Muscle layer of duodenum (tissue), 2 donors: ENCODE results near the gene GALNT7.
"Not testable (repeated sequence)": the region's sequence is repeated elsewhere in the genome, so short reads cannot be mapped to it uniquely, and the experiment has no call there.

ENCODE experiments used
- H3K27ac ChIP-seq: one replicate; pipeline ENCODE4 v1.7.0; 2013; ENCODE audit warnings: mild to moderate bottlenecking, low read length
- H3K27me3 ChIP-seq: one replicate; pipeline ENCODE4 v1.7.0; 2013; ENCODE audit warnings: low read depth, mild to moderate bottlenecking, control low read depth, low read length
- H3K36me3 ChIP-seq, 2 donors: one replicate each; pipeline ENCODE4 v1.7.0; 2013; ENCODE audit warnings: low read length in 2 of 2, control low read depth in 1 of 2, mild to moderate bottlenecking in 1 of 2; ENCODE audit not compliant: insufficient read depth in 2 of 2, control insufficient read depth in 1 of 2
- H3K4me1 ChIP-seq, 2 donors: one replicate each; pipeline ENCODE4 v1.7.0; 2013; ENCODE audit warnings: low read length in 2 of 2, mild to moderate bottlenecking in 2 of 2, control low read depth in 1 of 2, moderate library complexity in 1 of 2; ENCODE audit not compliant: insufficient read depth in 2 of 2, control insufficient read depth in 1 of 2
- H3K4me3 ChIP-seq, 2 donors: one replicate each; pipeline ENCODE4 v1.7.0; 2013; ENCODE audit warnings: low read length in 2 of 2, low read depth in 1 of 2, mild to moderate bottlenecking in 1 of 2
- H3K9me3 ChIP-seq, 2 donors: one replicate each; pipeline ENCODE4 v1.7.0; 2013; ENCODE audit warnings: low read length in 2 of 2, control low read depth in 1 of 2, mild to moderate bottlenecking in 1 of 2; ENCODE audit not compliant: control insufficient read depth in 1 of 2
- donor health status: healthy.

GALNT7 gene

DNA sequence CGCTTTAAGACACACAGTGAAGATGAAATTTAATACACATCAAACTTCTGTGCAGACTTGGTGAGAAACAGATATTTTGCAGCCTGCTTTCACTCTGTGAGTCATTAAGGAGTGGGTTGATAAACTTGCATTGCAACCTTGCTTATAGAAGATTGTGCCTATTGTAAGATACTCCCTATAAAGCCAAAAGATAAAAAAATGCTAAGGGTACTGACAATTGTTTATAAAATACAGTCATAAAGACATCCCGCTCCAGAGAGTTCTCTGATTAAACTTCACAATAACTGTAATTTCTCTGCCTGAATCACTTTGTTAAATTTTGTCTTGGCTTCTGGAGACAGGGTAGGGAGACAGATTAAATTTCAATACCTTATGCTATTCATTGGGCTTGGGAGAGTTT is 49.1 kb downstream of the GALNT7 start:
- Histone ChIP-seq H3K4me3 (no peak overlapping the region), H3K27me3 (no peaks in the 10 kb centered on the region), H3K27ac (no peak overlapping the region), H3K36me3 (no peaks in the 10 kb centered on the region), H3K9me3 (no peaks in the 10 kb centered on the region), H3K4me1 (no peaks in the 10 kb centered on the region)

DNA sequence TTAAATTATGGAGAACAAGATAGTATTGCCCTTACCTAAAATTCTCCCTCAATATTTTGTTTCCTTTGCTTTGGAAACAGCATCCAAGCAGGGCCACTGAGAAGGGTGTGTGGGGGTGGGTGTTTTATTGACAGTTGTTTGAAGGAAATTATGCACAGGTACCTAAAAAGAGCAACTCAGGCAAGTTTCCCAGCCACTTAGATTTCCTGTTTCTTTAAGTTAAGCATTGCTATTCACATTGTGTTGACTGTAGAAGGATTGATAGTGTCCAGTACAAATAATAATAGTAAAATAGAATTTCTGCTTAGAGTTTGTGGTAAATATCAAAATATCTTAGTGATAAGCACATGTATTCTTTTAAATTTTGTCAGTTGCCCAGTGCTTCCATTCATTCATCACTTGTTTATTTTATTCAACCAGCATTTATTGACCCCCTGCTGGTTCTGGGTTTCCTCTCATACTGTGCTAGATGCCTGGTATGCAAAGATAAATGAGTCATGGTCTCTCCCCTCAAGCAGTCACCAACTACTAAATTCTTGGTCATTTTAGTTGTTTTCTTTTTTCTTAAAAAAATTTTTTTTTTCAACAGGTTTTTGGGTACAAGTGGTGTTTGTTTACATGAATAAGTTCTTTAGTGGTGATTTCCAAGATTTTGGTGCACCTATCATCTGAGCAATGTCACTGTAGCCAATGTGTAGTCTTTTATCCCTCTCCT is 50.0 kb downstream of the GALNT7 start:
- H3K27me3 ChIP-seq, result no peaks in the 10 kb centered on the region
- no peak overlapping the region for H3K27ac ChIP-seq
- H3K4me3 ChIP-seq, result no peak overlapping the region
- no peaks in the 10 kb centered on the region for H3K9me3 ChIP-seq
- no peaks in the 10 kb centered on the region for H3K4me1 ChIP-seq
- H3K36me3 ChIP-seq, result no peaks in the 10 kb centered on the region

DNA sequence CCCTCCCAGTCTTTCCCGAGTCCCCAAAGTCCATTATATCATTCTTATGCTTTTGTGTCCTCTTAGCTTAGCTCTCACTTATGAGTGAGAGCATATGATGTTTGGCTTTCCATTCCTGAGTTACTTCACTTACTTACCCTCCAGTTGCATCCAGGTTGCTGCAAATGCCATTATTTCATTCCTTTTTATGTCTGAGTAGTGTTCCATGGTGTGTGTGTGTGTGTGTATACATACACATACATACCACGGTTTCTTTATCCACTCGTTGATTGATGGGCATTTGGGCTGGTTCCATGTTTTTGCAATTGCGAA is 50.5 kb downstream of the GALNT7 start:
- H3K4me3 ChIP-seq, H3K27ac ChIP-seq, H3K9me3 ChIP-seq, H3K27me3 ChIP-seq, H3K36me3 ChIP-seq, H3K4me1 ChIP-seq: not testable (repeated sequence)

DNA sequence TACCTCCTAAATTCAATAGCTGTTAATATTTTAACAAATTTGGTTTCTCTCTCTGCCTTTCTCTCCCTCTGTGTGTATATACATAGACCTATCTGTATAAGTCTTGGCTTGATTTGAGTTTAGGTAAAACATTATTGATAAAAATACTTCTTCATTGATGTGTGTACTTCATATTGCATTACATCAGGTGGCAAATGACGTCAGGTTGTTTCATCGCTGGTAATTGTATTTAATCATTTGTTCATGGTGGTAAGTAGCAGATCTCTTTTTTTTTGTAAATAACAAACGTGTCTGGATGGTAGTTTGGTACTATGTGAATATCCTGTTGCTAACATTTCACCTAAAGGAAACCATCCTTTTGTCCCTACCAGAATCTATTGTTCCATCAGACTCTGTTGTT is 55.1 kb downstream of the GALNT7 start:
- Histone ChIP-seq H3K36me3 (no peaks in the 10 kb centered on the region), H3K27me3 (no peaks in the 10 kb centered on the region), H3K4me1 (no peaks in the 10 kb centered on the region), H3K9me3 (no peaks in the 10 kb centered on the region), H3K27ac (no peak overlapping the region), H3K4me3 (no peak overlapping the region)

DNA sequence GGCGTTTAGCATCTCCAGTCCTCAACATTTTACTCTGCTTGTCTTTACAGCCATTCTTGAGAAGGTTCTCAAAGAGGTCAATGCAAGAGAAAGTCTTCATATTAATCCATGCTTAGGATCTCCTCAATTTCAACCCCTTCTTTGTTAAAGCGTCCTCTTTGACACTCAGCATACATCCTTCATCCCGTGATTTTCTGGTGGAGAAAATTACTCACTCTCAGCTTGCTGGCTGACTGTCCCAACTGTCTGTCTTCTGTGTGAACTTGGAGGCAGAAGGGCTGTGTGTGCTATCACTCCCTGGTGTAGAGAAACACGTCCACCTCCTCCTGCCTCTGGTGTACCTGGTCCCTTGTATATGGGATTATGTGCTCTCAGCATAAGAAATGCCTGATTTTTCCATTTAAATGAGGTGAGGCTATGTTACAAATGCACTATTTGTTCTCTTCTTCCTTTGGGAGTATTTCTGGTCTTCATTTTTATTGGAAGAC is 57.8 kb downstream of the GALNT7 start:
- Histone ChIP-seq H3K9me3 (no peaks in the 10 kb centered on the region), H3K4me1 (no peaks in the 10 kb centered on the region), H3K36me3 (no peaks in the 10 kb centered on the region), H3K27me3 (no peaks in the 10 kb centered on the region), H3K4me3 (no peak overlapping the region), H3K27ac (no peak overlapping the region)

DNA sequence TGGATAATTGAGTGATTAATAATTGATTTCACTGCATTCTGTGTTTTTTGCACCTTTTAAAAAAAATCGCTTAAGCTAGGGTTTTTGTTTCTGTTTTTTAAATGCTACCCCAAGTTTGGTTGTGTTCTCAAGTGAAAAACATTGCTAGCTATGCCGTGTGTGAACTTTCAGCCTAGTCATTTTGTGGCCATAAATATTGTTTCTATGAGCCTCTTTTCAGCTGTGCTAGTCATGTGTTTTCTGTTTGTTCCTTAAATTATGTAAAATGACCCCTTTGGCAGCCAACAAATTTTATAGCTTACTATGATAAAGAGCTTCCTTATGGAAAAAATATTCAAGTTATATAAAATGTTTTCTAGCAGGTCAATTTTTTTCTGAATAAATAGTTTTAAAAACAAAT is 59.1 kb downstream of the GALNT7 start:
- no peaks in the 10 kb centered on the region for H3K27me3 ChIP-seq
- H3K9me3 ChIP-seq, result no peaks in the 10 kb centered on the region
- no peaks in the 10 kb centered on the region for H3K36me3 ChIP-seq
- H3K4me3 ChIP-seq, result no peak overlapping the region
- H3K27ac ChIP-seq, result no peak overlapping the region
- no peaks in the 10 kb centered on the region for H3K4me1 ChIP-seq

DNA sequence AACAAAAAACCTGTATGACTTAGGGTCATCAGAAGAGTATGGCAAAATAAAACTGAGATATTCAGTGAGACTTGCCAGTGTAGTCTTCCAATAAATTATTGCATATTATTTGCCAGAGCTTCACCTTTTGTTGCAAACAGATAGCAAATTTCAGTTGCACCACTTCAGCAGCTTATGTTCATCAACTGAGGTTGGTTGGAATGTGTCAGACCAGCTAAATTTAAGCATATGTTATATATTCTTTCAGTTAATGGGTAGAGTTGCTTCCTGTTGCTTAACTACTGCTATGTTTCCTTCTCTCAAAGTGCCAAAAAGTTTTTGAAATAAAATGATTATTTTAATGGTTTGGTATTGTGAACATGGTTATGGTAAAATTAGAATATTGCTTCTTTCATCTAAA is 61.5 kb downstream of the GALNT7 start:
- Histone ChIP-seq H3K9me3 (no peaks in the 10 kb centered on the region), H3K27ac (no peak overlapping the region), H3K4me3 (no peak overlapping the region), H3K27me3 (no peaks in the 10 kb centered on the region), H3K4me1 (no peaks in the 10 kb centered on the region), H3K36me3 (no peaks in the 10 kb centered on the region)

DNA sequence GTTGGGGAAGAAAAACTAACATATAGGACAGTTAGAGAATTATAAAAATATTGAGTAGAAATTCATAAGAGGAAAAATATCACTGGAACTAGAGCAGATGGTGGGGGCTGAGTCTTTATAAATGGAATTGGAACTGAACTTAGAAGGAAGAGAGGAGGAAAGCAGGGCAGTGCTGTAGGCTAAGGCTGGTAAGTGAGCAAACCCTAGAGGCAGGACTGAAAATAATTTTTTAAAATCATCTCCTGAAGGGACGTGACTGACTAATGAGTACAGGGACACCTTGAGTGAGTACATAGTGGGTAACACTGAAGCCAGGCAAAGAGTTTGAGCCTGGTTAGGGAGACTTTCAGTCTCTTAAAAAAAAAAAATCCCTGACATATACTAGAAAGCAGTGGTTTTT is 63.3 kb downstream of the GALNT7 start:
- Histone ChIP-seq H3K9me3 (no peaks in the 10 kb centered on the region), H3K4me1 (peaks cover 0 to under 1% of the 10 kb centered on the region in 2 donors), H3K36me3 (no peaks in the 10 kb centered on the region), H3K4me3 (no peak overlapping the region), H3K27me3 (no peaks in the 10 kb centered on the region), H3K27ac (no peak overlapping the region)

DNA sequence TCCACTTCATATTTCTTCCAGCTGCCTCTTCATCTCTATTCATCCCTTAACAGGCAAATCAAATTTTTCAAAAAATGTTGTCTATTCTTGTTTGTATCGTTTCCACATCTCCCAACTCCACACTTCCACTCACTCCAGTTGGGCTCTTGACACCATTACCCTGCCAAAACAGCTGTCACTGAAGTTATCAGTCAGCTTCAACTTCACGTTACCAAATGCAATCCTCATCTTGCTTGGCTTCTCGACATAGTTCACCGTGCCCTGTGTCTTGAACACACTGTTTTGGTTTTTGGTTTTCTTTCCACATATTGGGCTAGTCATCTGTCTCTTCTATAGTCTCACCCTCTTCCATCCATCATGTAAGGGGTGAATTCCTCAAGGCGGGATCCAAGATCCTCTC is 65.2 kb downstream of the GALNT7 start:
- Histone ChIP-seq H3K27me3 (no peaks in the 10 kb centered on the region), H3K36me3 (no peaks in the 10 kb centered on the region), H3K4me1 (peaks cover 0 to 4% of the 10 kb centered on the region in 2 donors), H3K4me3 (no peak overlapping the region), H3K27ac (no peak overlapping the region), H3K9me3 (no peaks in the 10 kb centered on the region)

DNA sequence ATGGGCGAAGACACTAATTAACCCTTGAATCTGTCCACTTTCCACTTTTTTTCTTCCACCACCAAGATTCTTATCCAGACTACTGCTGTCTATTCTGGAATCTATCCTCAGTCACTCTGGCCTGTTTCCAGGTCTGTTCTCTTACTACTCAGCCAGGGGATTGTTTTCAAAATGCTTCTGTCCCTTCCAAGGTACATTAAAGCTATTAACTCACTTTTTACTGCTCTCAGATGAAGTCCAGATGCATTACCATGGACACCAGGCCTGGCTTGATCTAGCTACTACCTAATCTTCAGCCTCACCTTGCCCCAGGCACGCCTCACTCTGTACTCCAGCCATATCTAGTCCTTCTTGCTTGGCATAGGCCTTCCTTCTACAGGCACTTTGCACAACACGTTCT is 66.4 kb downstream of the GALNT7 start:
- H3K27ac ChIP-seq, result no peak overlapping the region
- no peaks in the 10 kb centered on the region for H3K36me3 ChIP-seq
- H3K9me3 ChIP-seq, result no peaks in the 10 kb centered on the region
- H3K4me1 ChIP-seq, result peaks cover 0 to 4% of the 10 kb centered on the region in 2 donors
- no peak overlapping the region for H3K4me3 ChIP-seq
- no peaks in the 10 kb centered on the region for H3K27me3 ChIP-seq

DNA sequence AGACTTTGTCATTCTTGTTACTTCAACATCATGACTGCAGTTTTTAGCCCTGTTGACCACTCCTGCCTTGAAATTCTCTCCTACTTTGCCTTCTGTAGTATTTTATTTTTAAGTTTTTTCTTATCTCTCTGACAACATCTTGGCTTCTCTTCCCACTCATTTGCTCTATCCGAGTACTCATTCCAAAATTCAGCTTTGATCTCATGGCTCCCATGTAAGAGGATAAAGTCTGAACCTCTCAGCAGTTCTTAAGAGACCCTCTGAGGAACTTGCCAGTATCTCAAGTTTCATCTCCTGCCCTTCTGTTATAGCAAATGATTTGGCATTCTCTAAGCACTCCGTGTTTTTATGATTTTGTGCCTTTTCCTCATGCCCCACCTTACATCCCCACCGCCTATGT is 67.7 kb downstream of the GALNT7 start:
- Histone ChIP-seq H3K27me3 (no peaks in the 10 kb centered on the region), H3K4me3 (no peak overlapping the region), H3K9me3 (no peaks in the 10 kb centered on the region), H3K36me3 (no peaks in the 10 kb centered on the region), H3K4me1 (peaks cover 0 to 4% of the 10 kb centered on the region in 2 donors), H3K27ac (no peak overlapping the region)

DNA sequence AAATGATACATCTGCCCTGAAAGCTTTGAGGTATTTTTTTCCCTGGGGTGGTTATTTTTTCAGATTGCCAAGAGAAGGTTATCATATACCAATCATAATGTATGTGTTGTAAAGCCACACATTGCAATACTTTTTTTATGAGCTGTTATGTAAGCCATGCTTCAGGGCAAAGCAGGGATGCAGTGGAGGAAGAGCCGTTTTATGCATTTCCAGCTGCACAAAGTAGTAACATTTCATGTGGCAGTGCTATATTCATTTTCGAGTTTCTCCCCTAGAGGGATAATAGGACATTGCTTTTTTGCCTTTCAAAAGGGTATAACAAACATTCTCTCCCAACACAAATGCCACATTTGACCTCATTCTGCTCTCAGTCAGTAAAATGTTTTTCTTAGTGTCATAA is 68.5 kb downstream of the GALNT7 start:
- Histone ChIP-seq H3K36me3 (no peaks in the 10 kb centered on the region), H3K4me3 (no peak overlapping the region), H3K9me3 (no peaks in the 10 kb centered on the region), H3K27ac (no peak overlapping the region), H3K4me1 (peaks cover 0 to 4% of the 10 kb centered on the region in 2 donors), H3K27me3 (no peaks in the 10 kb centered on the region)
